GM12891 (cell line): ENCODE data around the gene TNPO3.

Experiments
- POLR2A ChIP-seq: IDR thresholded peaks from 2 replicates; pipeline ENCODE4 v1.6.1; 2011; ENCODE audit warnings: low read depth, low read length, control low read depth
- SPI1 ChIP-seq: IDR thresholded peaks from 2 replicates; pipeline ENCODE4 v1.6.1; 2011; ENCODE audit warnings: low read depth, low read length, control low read depth
- TAF1 ChIP-seq: IDR thresholded peaks from 2 replicates; pipeline ENCODE4 v1.6.1; 2011; ENCODE audit warnings: low read depth, low read length, control low read depth

DNA sequence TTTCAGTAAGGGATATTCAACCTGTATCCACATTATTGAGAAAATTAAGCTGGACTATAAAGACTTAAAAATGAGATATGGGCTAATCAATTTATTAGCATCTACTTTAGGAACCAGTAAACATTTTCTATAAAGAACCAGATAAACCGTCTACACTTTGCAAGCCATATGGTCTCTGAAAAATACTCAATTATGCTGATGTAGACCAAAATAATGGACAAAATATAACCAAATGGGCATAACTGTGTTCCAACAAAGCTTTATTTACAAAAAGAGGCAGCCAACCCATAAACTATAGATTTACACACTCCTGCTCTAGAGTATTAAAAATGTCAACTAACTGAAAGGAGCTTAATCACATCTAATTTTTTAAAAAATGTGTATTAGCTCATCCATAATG is 42.3 kb downstream of the TNPO3 start:
- TF ChIP-seq SPI1 (no peak), POLR2A (no peak), TAF1 (no peak)
